Endothelial cell of umbilical vein (primary cell): ENCODE data around the gene SZT2. TPM values are rescaled to one million over a fixed set of nuclear protein-coding genes. Genes with fewer than 3 reads are reported as not detected.

ENCODE experiments used
- BruUV-seq: library from RNA; stranded (reverse); fragments of 400-500 nt; replicated peaks from 2 replicates; lab custom pipeline; 2021; lab: Mats Ljungman, UMichigan
- CTCF ChIA-PET: fragments of 300-600, 350-600 bp; sonication (Branson Sonifier 250); formaldehyde crosslinking; loops from one replicate; lab custom pipeline; 2021; ENCODE audit warnings: antibody characterized with exemption, inconsistent platforms; lab: Charles Lee
- POLR2A ChIA-PET: fragments of 300-600, 350-600 bp; sonication (Branson Sonifier 250); formaldehyde crosslinking; loops from one replicate; lab custom pipeline; 2021; ENCODE audit warnings: antibody characterized with exemption, inconsistent platforms; lab: Charles Lee
- DNase-seq: peaks from one replicate; pipeline ENCODE4 v3.0.0-alpha.2; 2011; ENCODE audit warnings: low read depth, low spot score
- FAIRE-seq: peaks from 2 replicates; lab custom pipeline; 2011; peaks lifted over from hg19 to GRCh38; lab: Jason Lieb, UNC
- H2AFZ ChIP-seq: 2 replicates; pipeline ENCODE4 v1.6.0; 2012; ENCODE audit warnings: low read depth, low read length, control low read depth, inconsistent platforms
- H3K27ac ChIP-seq: 2 replicates; pipeline ENCODE4 v1.5.1; 2011; ENCODE audit warnings: low read depth, mild to moderate bottlenecking, control low read depth, low read length, moderate library complexity; ENCODE audit not compliant: insufficient read depth
- H3K27me3 ChIP-seq, 2 experiments: 2 replicates each; pipeline versions ENCODE4 v1.6.0 to v1.6.1; 2011; ENCODE audit warnings: low read length in 2 of 2, mixed read lengths in 1 of 2; ENCODE audit not compliant: control insufficient read depth in 2 of 2, insufficient read depth in 2 of 2
- H3K36me3 ChIP-seq, 2 experiments: 2 replicates in 1 of 2; 3 replicates in 1 of 2; pipeline ENCODE4 v1.5.1; 2011; ENCODE audit warnings: low read length in 2 of 2, mild to moderate bottlenecking in 1 of 2, moderate library complexity in 1 of 2; ENCODE audit not compliant: control insufficient read depth in 2 of 2, insufficient read depth in 2 of 2; ENCODE audit errors: extremely low read depth in 1 of 2
- H3K4me1 ChIP-seq: 3 replicates; pipeline ENCODE4 v1.5.1; 2011; ENCODE audit warnings: mild to moderate bottlenecking, low read length; ENCODE audit not compliant: control insufficient read depth, insufficient read depth; ENCODE audit errors: extremely low read depth
- H3K4me2 ChIP-seq: 2 replicates; pipeline ENCODE4 v1.6.1; 2011; ENCODE audit warnings: low read length, control low read depth, mixed read lengths; ENCODE audit not compliant: insufficient read depth
- H3K4me3 ChIP-seq, 3 experiments: fragments of 200-600 bp in 1 of 3; sonication (generic), shearing (Covaris generic) in 1 of 3; replicated peaks in 1 of 3; 2 replicates each; pipeline ENCODE4 v1.5.1; 2011 to 2016; ENCODE audit warnings: control low read depth in 3 of 3, low read length in 3 of 3, mild to moderate bottlenecking in 2 of 3, inconsistent platforms in 1 of 3, low read depth in 1 of 3, moderate library complexity in 1 of 3; ENCODE audit not compliant: insufficient read depth in 1 of 3
- H3K79me2 ChIP-seq: 2 replicates; pipeline ENCODE4 v1.6.0; 2012; ENCODE audit warnings: low read length, inconsistent platforms; ENCODE audit not compliant: control insufficient read depth, insufficient read depth
- H3K9ac ChIP-seq: replicated peaks from 2 replicates; pipeline ENCODE3; 2011; ENCODE audit warnings: low read length, control low read depth; ENCODE audit not compliant: insufficient read depth; ENCODE audit errors: extremely low read depth
- H3K9me1 ChIP-seq: replicated peaks from 3 replicates; pipeline ENCODE4 v1.6.0; 2011; ENCODE audit warnings: mild to moderate bottlenecking, low read length; ENCODE audit not compliant: control insufficient read depth, insufficient read depth; ENCODE audit errors: extremely low read depth
- H3K9me3 ChIP-seq: replicated peaks from 2 replicates; pipeline ENCODE4 v1.5.1; 2012; ENCODE audit warnings: low read length, inconsistent platforms; ENCODE audit not compliant: control insufficient read depth, insufficient read depth
- H4K20me1 ChIP-seq: replicated peaks from 2 replicates; pipeline ENCODE3; 2011; ENCODE audit warnings: mild to moderate bottlenecking, low read length; ENCODE audit not compliant: control insufficient read depth, insufficient read depth; ENCODE audit errors: extremely low read depth
- EZH2 ChIP-seq: IDR thresholded peaks from 2 replicates; pipeline ENCODE4 v1.6.1; 2012; ENCODE audit warnings: borderline replicate concordance, low read depth, mild to moderate bottlenecking, moderate library complexity, low read length, inconsistent platforms; ENCODE audit not compliant: severe bottlenecking
- FOS ChIP-seq: IDR thresholded peaks from 2 replicates; pipeline ENCODE4 v1.6.1; 2011; ENCODE audit warnings: mild to moderate bottlenecking, low read length, moderate library complexity, borderline replicate concordance; ENCODE audit not compliant: insufficient read depth
- GATA2 ChIP-seq: IDR thresholded peaks from 2 replicates; pipeline ENCODE4 v1.7.0; 2011; ENCODE audit warnings: low read depth, mild to moderate bottlenecking, moderate library complexity, mixed read lengths, low read length; ENCODE audit not compliant: insufficient read length, insufficient read depth
- JUN ChIP-seq: IDR thresholded peaks from 2 replicates; pipeline ENCODE4 v1.6.1; 2011; ENCODE audit warnings: borderline replicate concordance, low read depth; ENCODE audit not compliant: insufficient read length, insufficient read depth
- MYC ChIP-seq: IDR thresholded peaks from one replicate; pipeline ENCODE4 v1.6.1; 2011; ENCODE audit warnings: mild to moderate bottlenecking, low read depth, low read length
- POLR2A ChIP-seq: IDR thresholded peaks from 2 replicates; pipeline ENCODE4 v1.6.1; 2012; ENCODE audit warnings: low read depth, mild to moderate bottlenecking, control low read depth, low read length
- POLR2AphosphoS5 ChIP-seq: IDR thresholded peaks from 2 replicates; pipeline ENCODE4 v1.6.1; 2012; ENCODE audit warnings: low read depth, mild to moderate bottlenecking, control low read depth, low read length, moderate library complexity; ENCODE audit not compliant: insufficient read depth
- dilution Hi-C: fragments of 300-500 bp; cut with MboI; formaldehyde crosslinking; loops from one replicate; pipeline ENCODE4 v1.15.0; 2019; ENCODE audit warnings: low sequenced_read_pairs; ENCODE audit not compliant: extremely low pct_ligation_motif_present
- intact Hi-C: fragments of 100-400 bp; cut with micrococcal nuclease; formaldehyde crosslinking; loops from one replicate; pipeline ENCODE4 v1.10.0; 2022
- polyA plus RNA-seq, 4 experiments: library from polyadenylated mRNA; depleted of rRNA in 3 of 4; stranded (reverse) in 3 of 4; unstranded in 1 of 4; fragments of >200 nt; gene quantifications; 2 replicates each; pipeline versions ENCODE4 v1.2.1 to v1.2.3, GENCODE V29; 2011 to 2012; ENCODE audit warnings: missing spikeins in 1 of 4
- total RNA-seq: library from RNA; stranded (reverse); gene quantifications from 2 replicates; pipeline ENCODE4 v1.2.3, GENCODE V29; 2021
- TF ChIP-seq, protein P1 (sequence below): IDR thresholded peaks from 2 replicates; pipeline ENCODE4 v1.6.1; 2011; ENCODE audit not compliant: insufficient read depth, insufficient read length
- TF ChIP-seq, protein P2 (sequence below), 2 donors: IDR thresholded peaks; 1 replicate in 1 of 2; 2 replicates in 1 of 2; pipeline ENCODE4 v1.5.1; 2011; ENCODE audit warnings: low read length in 2 of 2, mild to moderate bottlenecking in 2 of 2, moderate library complexity in 2 of 2, control low read depth in 1 of 2, inconsistent platforms in 1 of 2, low read depth in 1 of 2; ENCODE audit not compliant: insufficient read depth in 1 of 2; ENCODE audit errors: extremely low read depth in 1 of 2

SZT2 gene
- total and polyA plus RNA-seq, 2 donors (not counting 3 experiments of a cell fraction or from before 2014, with no cell fraction given) = 11.4 to 49.9 TPM

DNA sequence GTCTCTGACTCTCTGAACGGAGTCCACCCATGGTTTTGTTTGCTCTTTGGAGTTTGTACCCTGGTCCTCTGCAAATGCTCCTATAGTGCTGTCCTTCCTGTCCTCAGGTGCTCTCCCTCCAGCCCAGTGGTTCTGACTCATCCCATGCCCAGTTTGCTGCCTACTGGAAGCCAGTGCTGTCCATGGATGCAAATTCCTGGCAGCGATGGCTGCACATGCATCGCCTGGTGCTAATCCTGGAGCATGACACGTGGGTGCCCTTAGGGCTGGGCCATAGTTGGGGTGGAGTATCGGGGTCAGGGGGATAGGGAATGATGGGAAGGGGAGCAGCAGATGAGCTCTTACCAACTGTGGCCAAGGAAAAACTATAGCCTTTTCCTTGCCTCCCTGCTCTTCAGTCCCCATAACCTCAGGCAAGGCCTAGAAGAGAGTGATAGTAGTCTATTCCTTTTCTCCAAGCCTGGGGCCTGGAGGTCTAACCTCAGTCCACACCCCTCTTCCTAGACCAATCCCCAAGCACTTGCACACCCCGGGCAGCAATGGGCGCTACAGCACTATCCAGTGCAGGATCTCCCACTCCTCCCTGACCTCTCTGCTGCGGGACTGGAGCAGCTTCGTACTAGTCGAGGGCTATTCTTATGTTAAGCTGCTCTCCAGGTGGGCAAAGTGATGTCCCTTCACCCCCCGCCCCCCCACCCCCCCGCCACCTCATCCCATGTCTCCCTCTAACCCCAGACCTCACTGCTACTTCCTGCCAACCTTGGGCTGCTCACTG is 32.5 kb downstream of the SZT2 start:
- no peak overlapping the region for H3K4me3 ChIP-seq
- H3K4me2 ChIP-seq = no peak overlapping the region
- no peak overlapping the region for H2AFZ ChIP-seq
- H3K36me3 ChIP-seq = peaks cover 10 to 76% of the 10 kb centered on the region in 2 experiments
- H3K9ac ChIP-seq = no peak overlapping the region
- no peaks in the 10 kb centered on the region for H3K79me2 ChIP-seq
- H4K20me1 ChIP-seq = no peaks in the 10 kb centered on the region
- dilution Hi-C loops (loop anchor here (25.0 kb wide), 1 partner anchor 185 kb away; no protein-coding TSS in a partner anchor), intact Hi-C loops (no loop called here)
- H3K27me3 ChIP-seq = no peaks in the 10 kb centered on the region
- DNase-seq (no peak), FAIRE-seq (no peak)
- H3K9me1 ChIP-seq = no peaks in the 10 kb centered on the region
- H3K27ac ChIP-seq = no peak overlapping the region
- ChIA-PET POLR2A (no interaction called here), CTCF (interaction anchor here (2.0 kb wide), 1 partner anchor 195 kb away, joined by 4 read pairs; no protein-coding TSS in a partner anchor)
- no peaks in the 10 kb centered on the region for H3K9me3 ChIP-seq
- TF ChIP-seq POLR2AphosphoS5 = no peak
- no peak for TF ChIP-seq GATA2
- no peak for TF ChIP-seq MYC
- no peak for TF ChIP-seq FOS
- TF ChIP-seq JUN = no peak
- TF ChIP-seq, protein P1, sequence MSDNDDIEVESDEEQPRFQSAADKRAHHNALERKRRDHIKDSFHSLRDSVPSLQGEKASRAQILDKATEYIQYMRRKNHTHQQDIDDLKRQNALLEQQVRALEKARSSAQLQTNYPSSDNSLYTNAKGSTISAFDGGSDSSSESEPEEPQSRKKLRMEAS = no peak
- no peak for TF ChIP-seq EZH2
- TF ChIP-seq, protein P2, sequence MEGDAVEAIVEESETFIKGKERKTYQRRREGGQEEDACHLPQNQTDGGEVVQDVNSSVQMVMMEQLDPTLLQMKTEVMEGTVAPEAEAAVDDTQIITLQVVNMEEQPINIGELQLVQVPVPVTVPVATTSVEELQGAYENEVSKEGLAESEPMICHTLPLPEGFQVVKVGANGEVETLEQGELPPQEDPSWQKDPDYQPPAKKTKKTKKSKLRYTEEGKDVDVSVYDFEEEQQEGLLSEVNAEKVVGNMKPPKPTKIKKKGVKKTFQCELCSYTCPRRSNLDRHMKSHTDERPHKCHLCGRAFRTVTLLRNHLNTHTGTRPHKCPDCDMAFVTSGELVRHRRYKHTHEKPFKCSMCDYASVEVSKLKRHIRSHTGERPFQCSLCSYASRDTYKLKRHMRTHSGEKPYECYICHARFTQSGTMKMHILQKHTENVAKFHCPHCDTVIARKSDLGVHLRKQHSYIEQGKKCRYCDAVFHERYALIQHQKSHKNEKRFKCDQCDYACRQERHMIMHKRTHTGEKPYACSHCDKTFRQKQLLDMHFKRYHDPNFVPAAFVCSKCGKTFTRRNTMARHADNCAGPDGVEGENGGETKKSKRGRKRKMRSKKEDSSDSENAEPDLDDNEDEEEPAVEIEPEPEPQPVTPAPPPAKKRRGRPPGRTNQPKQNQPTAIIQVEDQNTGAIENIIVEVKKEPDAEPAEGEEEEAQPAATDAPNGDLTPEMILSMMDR (IDR thresholded peaks at IDR 0.05; ENCODE audit: extremely low read depth in 1 of 2, insufficient read depth in 1 of 2, low read depth in 1 of 2, low read length in 2 of 2) = no peak
- TF ChIP-seq POLR2A = no peak
- H3K4me1 ChIP-seq = no peaks in the 10 kb centered on the region
- BruUV-seq = no TSS peak
